Measurements from ENCODE around the gene GRK4. TPM values are rescaled to one million over a fixed set of nuclear protein-coding genes. Genes with fewer than 3 reads are reported as not detected.

GRK4 gene
- polyA plus RNA-seq, 1 of the 3 experiments (the other 2 are of a cell fraction) = 2.7 TPM

- ChIA-PET POLR2A (no interaction called here), CTCF (interaction anchor here (0.6 kb wide), 1 partner anchor 22 kb away, joined by 3 read pairs; no protein-coding TSS in a partner anchor)
- no peak overlapping the region for H3K4me2 ChIP-seq
- peaks cover 33% of the 10 kb centered on the region for H3K79me2 ChIP-seq (ENCODE audit: insufficient read depth)
- no peaks in the 10 kb centered on the region for H3K9me2 ChIP-seq
- H3K4me3 ChIP-seq (ENCODE audit: low read depth in 2 of 2, low read length in 1 of 2) = no peak overlapping the region
- TF ChIP-seq REST (IDR thresholded peaks at IDR 0.05; ENCODE audit: low read depth, low read length) (no peak), FOSL2 (IDR thresholded peaks at IDR 0.05; ENCODE audit: borderline replicate concordance, low read depth) (no peak), GATA2 (CRISPR knock-in tag; IDR thresholded peaks at IDR 0.05) (no peak), GABPA (IDR thresholded peaks at IDR 0.05; ENCODE audit: low read depth) (no peak), TAF1 (IDR thresholded peaks at IDR 0.05; ENCODE audit: borderline replicate concordance, low read depth, low read length) (no peak), EZH2phosphoT487 (IDR thresholded peaks at IDR 0.05; ENCODE audit: borderline replicate concordance, low read depth) (no peak), CHD2 (IDR thresholded peaks at IDR 0.05; ENCODE audit: low read length, partially characterized antibody) (no peak), MEF2A (IDR thresholded peaks at IDR 0.05; ENCODE audit: borderline replicate concordance, low read depth) (no peak), NFIC (IDR thresholded peaks at IDR 0.05; ENCODE audit: borderline replicate concordance) (no peak), RCOR1 (IDR thresholded peaks at IDR 0.05; ENCODE audit: low read length) (no peak), ELF1 (IDR thresholded peaks at IDR 0.05) (no peak), USF1 (IDR thresholded peaks at IDR 0.05; ENCODE audit: borderline replicate concordance, low read depth) (no peak)
- 56% methylated on average over 2 of the region's 7 CpGs for WGBS (ENCODE audit: low lambda C conversion rate)
- H2AFZ ChIP-seq (ENCODE audit: low read depth) = no peak overlapping the region
- H3F3A ChIP-seq (replicated peaks; ENCODE audit: insufficient read depth) = peaks cover 3% of the 10 kb centered on the region
- H3K4me1 ChIP-seq (ENCODE audit: control insufficient read depth in 1 of 2, insufficient read depth in 2 of 2, low read depth in 1 of 2, low read length in 1 of 2) = no peaks in the 10 kb centered on the region; a peak in 1 of 4 replicates
- H3K9me3 ChIP-seq = no peaks in the 10 kb centered on the region
- peaks cover 27% of the 10 kb centered on the region for H4K20me1 ChIP-seq (ENCODE audit: insufficient read depth)
- DNase-seq = no peak
- H3K27ac ChIP-seq (ENCODE audit: low read depth in 2 of 2, low read length in 1 of 2) = no peak overlapping the region; a peak in 1 of 4 replicates
- H3K27me3 ChIP-seq (ENCODE audit: insufficient read depth) = no peaks in the 10 kb centered on the region
- H3K9ac ChIP-seq = no peak overlapping the region
- H3K36me3 ChIP-seq (replicated peaks in 1 of 2; ENCODE audit: control insufficient read depth in 1 of 2, insufficient read depth in 2 of 2, low read length in 1 of 2) = peaks cover 36 to 61% of the 10 kb centered on the region in 2 experiments
Observed at GRCh38 chr4:2924765-2925301, 38.5 kb upstream of the GRK4 start.

GRCh38 chr4:2925496-2925895, 37.9 kb upstream of the GRK4 start:
- no peak overlapping the region for H3K27ac ChIP-seq (ENCODE audit: low read depth in 2 of 2, low read length in 1 of 2)
- CTCF ChIA-PET = no interaction called here
- H3K9me3 ChIP-seq = no peaks in the 10 kb centered on the region
- no peaks in the 10 kb centered on the region for H3K27me3 ChIP-seq (ENCODE audit: insufficient read depth)
- H2AFZ ChIP-seq (ENCODE audit: low read depth) = no peak overlapping the region
- peaks cover 29 to 68% of the 10 kb centered on the region in 2 experiments for H3K36me3 ChIP-seq (replicated peaks in 1 of 2; ENCODE audit: control insufficient read depth in 1 of 2, insufficient read depth in 2 of 2, low read length in 1 of 2)
- H4K20me1 ChIP-seq (ENCODE audit: insufficient read depth) = peaks cover 22% of the 10 kb centered on the region; the same call in 1 of the 2 replicates
- H3K4me3 ChIP-seq (ENCODE audit: low read depth in 2 of 2, low read length in 1 of 2) = no peak overlapping the region
- no peak overlapping the region for H3K9ac ChIP-seq
- TF ChIP-seq RFX5 (IDR thresholded peaks at IDR 0.05; ENCODE audit: low read length) = no peak
- TF ChIP-seq FOXM1 (IDR thresholded peaks at IDR 0.05; ENCODE audit: low read depth) = no peak
- TF ChIP-seq IRF3 (IDR thresholded peaks at IDR 0.05; ENCODE audit: low read depth, low read length) = no peak
- TF ChIP-seq TCF12 (IDR thresholded peaks at IDR 0.05) = no peak
- TF ChIP-seq JUND (IDR thresholded peaks at IDR 0.05) = no peak
- no peaks in the 10 kb centered on the region; a peak in 1 of 4 replicates for H3K4me1 ChIP-seq (ENCODE audit: control insufficient read depth in 1 of 2, insufficient read depth in 2 of 2, low read depth in 1 of 2, low read length in 1 of 2)
- no peak overlapping the region for H3K4me2 ChIP-seq
- POLR2A ChIA-PET = no interaction called here
- WGBS (ENCODE audit: low lambda C conversion rate) = 84% methylated on average over 5 of the region's 5 CpGs
- no peak for DNase-seq
- no peaks in the 10 kb centered on the region for H3K9me2 ChIP-seq
- H3K79me2 ChIP-seq (ENCODE audit: insufficient read depth) = peaks cover 26% of the 10 kb centered on the region
- H3F3A ChIP-seq (replicated peaks; ENCODE audit: insufficient read depth) = peaks cover 5% of the 10 kb centered on the region
